GM20000 (cell line): ENCODE data around the gene FIGNL1.

Source experiments
- DNase-seq: peaks from one replicate; pipeline ENCODE4 v3.0.0; 2012; ENCODE audit warnings: low spot score
- CTCF ChIP-seq: IDR thresholded peaks from 2 replicates; pipeline ENCODE4 v1.5.1; 2012; ENCODE audit warnings: mild to moderate bottlenecking, control low read depth; ENCODE audit errors: extremely low read depth, missing control alignments

FIGNL1 gene

GRCh38 chr7:50491943-50492342 is 41.8 kb upstream of the FIGNL1 start:
- no peak for DNase-seq
- no peak for TF ChIP-seq CTCF

- no peak for DNase-seq
- TF ChIP-seq CTCF = no peak
Measured at GRCh38 chr7:50491209-50491608, 41.1 kb upstream of the FIGNL1 start.

DNA sequence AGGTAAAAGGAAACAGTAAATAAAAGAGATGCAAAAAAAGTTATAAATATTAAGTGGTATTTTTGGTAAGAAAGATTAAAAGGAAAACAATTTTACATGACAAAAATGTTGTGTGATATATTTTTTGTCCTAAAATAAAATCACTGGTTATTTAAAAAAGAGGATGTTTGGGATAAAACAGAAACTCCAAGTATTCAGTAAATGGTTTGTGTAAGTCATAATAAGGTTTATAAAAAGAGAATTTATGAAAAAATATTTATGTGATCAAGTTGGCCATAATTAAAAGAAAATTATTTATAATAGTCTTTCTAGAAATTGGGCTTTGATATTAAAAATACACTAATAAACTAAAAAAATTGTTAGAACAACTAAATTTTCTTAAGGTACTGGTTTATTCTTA is 38.2 kb upstream of the FIGNL1 start:
- TF ChIP-seq CTCF = no peak
- DNase-seq = no peak

DNA sequence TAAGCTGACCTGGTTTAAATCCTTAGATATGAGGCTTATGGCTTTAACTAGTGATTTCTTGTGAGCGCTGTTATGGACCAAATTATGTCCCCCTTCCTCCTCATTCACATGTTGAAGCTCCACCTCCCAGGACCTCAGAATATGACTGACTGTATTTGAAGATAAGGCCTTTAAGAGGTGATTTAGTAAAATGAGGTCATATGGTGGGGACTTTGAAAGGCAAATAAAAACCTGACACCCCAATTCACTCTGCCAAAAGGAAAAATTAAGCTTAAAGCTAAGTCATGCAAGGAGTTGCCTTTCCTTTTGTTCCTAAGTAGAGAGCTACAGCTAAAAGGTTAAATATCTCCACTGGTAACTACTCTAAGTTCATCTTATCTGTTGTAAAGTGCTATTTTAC is 36.4 kb upstream of the FIGNL1 start:
- TF ChIP-seq CTCF = no peak
- DNase-seq = no peak

DNA sequence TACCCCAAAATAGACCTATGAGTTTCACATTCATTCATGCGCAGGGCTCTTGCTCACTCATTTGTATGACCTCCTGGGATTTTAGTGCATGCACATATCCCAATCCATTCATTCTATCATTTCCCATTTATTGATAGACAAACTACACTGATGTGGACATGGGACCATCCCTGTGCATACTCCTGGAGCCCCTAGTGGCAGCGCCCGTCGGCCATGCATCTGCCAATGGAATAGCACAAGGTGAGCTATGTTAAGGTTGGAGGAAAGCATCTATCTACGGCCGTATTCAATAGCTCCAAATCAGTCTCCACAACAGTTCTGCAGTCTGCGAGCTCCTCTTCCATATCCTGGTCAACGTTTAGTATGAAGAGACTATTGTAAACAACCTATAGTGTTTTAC is 31.7 kb upstream of the FIGNL1 start:
- no peak for DNase-seq
- TF ChIP-seq CTCF = no peak

GRCh38 chr7:50480797-50481196 is 30.6 kb upstream of the FIGNL1 start:
- DNase-seq = no peak
- TF ChIP-seq CTCF = no peak

GRCh38 chr7:50479743-50480517 is 29.8 kb upstream of the FIGNL1 start:
- no peak for TF ChIP-seq CTCF
- DNase-seq = no peak
